ENCODE measurements around the gene UBA3. TPM values are rescaled to one million over a fixed set of nuclear protein-coding genes. Genes with fewer than 3 reads are reported as not detected.

The UBA3 gene
- total RNA-seq, 1 donor from 2014 or later: 55.3 TPM

DNA sequence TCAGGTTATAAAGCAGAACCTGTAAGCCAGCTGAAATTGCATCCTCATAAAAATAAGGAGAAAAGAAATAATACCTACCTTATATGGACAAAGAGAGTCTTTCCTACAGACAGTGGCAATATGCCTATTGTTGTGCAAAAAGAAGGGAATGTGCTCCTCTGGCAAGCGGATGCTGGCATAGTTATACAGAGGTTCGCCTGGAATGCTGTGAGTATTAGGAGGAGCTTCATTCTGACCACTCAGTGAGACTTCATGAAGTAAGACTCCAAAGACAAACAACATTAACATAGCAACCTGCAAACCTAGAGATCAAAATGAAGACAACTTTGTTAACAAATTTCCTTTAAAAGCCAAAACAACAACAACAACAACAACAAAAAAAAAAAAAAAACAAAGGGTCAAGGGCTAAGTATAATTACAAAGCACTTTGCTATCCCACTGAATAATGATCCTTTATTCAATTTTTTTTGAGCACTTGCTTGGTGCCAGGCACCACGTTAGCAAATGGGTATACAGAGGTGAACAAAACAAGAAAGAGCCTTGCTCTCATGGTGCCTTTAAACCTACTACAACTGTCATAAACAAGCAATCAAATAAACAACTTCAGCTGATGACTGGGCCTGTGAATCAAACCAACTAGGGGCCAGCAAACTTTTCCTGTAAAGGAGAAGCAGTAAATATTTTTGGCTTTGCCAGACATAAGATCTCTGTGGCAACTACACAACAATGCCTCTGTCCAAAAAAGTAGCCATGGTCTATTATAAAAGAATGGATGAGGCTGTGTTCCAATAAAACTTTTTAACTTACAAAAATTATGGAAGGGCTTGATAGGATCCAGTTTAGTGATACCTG lies 70.4 kb downstream of the UBA3 start:
- ATAC-seq: no peak
- no peak overlapping the region for H3K4me3 ChIP-seq

DNA sequence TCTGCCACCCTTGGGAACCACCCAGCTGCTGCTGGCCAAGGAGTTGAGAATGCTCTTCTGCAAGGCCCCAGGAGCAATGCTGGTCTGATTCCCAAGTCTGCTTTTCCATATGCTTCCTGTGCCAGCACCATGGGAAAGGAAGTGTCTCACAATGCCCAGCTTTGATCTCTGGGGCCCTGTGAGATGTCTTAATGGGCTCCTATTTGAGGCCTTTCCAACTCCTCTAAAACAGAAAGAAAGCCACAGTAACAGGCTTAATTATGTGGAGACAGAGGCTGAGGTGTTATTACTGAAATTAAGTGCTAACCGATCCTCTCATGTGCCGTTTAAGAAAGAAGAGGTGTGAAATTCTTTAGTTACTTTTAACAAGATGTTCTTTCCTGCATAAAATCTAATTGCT lies 71.2 kb downstream of the UBA3 start:
- Histone ChIP-seq H3K27ac (peak overlapping the region; percentile 43), H3K27me3 (no peaks in the 10 kb centered on the region), H3K36me3 (peaks cover 52% of the 10 kb centered on the region), H3K4me1 (peaks cover 25% of the 10 kb centered on the region), H3K9me3 (no peaks in the 10 kb centered on the region), H3K4me3 (no peak overlapping the region)
- intact Hi-C loops (cut with DNase I): no loop called here
- ATAC-seq: no peak
- no peak for DNase-seq
- TF ChIP-seq, protein P1, sequence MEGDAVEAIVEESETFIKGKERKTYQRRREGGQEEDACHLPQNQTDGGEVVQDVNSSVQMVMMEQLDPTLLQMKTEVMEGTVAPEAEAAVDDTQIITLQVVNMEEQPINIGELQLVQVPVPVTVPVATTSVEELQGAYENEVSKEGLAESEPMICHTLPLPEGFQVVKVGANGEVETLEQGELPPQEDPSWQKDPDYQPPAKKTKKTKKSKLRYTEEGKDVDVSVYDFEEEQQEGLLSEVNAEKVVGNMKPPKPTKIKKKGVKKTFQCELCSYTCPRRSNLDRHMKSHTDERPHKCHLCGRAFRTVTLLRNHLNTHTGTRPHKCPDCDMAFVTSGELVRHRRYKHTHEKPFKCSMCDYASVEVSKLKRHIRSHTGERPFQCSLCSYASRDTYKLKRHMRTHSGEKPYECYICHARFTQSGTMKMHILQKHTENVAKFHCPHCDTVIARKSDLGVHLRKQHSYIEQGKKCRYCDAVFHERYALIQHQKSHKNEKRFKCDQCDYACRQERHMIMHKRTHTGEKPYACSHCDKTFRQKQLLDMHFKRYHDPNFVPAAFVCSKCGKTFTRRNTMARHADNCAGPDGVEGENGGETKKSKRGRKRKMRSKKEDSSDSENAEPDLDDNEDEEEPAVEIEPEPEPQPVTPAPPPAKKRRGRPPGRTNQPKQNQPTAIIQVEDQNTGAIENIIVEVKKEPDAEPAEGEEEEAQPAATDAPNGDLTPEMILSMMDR (IDR thresholded peaks at IDR 0.05): no peak

More for the DNA sequence above, 70.4 kb downstream of the UBA3 start:
- DNase-seq: no peak
- Histone ChIP-seq H3K27me3 (no peaks in the 10 kb centered on the region), H3K36me3 (peaks cover 44% of the 10 kb centered on the region), H3K4me1 (peaks cover 33% of the 10 kb centered on the region), H3K27ac (peak overlapping the region; percentile 20), H3K9me3 (no peaks in the 10 kb centered on the region)
- TF ChIP-seq, protein P1 (IDR thresholded peaks at IDR 0.05): no peak
- intact Hi-C loops (cut with DNase I): no loop called here

DNA sequence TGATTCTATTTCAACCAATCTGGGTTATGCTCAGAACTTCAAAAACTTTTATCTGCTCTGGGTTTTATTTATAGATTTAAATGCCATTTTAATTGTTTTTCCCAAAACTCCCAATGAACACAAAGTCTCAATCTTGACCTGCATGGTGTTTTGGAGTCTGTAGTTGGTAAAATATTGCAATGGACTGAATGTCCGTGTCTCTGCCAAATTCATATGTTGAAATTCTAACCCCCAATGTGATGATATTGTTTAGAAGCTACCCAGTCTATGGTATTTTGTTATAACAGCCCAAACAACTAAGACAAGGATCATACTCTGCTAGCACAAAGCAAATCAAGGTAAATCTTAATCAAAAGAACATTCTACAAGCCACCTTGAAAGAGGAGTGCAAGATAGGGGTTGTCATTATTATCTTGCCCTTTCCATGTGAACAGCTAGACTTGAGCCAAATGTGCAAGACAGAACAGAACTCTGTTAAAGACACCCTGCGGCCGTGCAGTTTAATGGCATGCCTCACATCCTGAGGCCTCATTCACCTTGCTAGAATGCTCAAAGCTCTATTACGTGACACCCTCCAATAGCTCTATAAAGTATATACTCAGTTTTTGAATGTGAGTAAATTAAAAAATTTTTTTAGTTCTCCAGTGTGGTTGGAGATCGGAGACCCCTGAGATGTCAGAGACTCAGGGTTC lies 74.2 kb downstream of the UBA3 start:
- no peak overlapping the region for H3K4me3 ChIP-seq
- peaks cover 16% of the 10 kb centered on the region for H3K4me1 ChIP-seq
- ATAC-seq: no peak
- H3K27ac ChIP-seq: no peak overlapping the region
- peaks cover 83% of the 10 kb centered on the region for H3K36me3 ChIP-seq
- TF ChIP-seq, protein P1 (IDR thresholded peaks at IDR 0.05): no peak
- no peaks in the 10 kb centered on the region for H3K9me3 ChIP-seq
- no peak for DNase-seq
- intact Hi-C loops (cut with DNase I): no loop called here
- no peaks in the 10 kb centered on the region for H3K27me3 ChIP-seq

DNA sequence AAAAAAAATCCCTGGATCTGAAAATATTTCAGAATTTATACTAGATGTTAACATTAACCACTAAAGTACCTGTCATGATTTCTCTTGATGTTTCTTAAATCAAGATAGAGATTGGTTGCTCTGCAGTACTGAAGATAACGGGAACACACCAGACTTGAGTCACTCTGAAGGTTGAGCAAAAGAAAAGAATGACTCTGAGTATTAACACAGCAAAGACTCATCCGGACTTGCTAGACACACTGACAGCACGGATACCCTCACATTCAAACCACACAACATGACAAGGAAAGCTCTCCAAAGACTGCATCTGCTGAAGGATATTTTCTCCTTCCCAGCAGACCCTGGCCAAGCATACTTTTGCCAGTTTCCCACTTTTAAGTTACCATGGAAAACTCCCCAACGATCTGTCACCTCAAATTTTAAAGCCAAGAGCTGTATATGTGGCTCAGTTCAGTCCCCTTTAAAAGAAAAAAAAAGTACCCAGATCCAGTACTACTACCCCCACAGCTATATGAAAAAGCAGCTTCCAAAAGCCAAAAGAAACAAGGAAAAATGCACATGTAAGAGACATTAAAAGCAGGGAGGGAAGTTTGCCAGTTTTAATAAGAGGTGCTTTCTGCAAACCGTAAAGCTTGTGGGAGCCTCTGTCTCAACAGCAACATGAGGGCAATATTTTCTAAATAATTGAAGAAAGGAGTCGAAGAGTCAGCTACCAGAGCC lies 74.9 kb downstream of the UBA3 start:
- no peaks in the 10 kb centered on the region for H3K9me3 ChIP-seq
- no peak overlapping the region for H3K4me3 ChIP-seq
- H3K27me3 ChIP-seq: no peaks in the 10 kb centered on the region
- no peak for ATAC-seq
- H3K27ac ChIP-seq: no peak overlapping the region
- DNase-seq: no peak
- intact Hi-C loops (cut with DNase I): no loop called here
- peaks cover 14% of the 10 kb centered on the region for H3K4me1 ChIP-seq
- H3K36me3 ChIP-seq: peaks cover 85% of the 10 kb centered on the region
- TF ChIP-seq, protein P1 (IDR thresholded peaks at IDR 0.05): no peak

Small RNAs within 50 kb of the gene (microRNA-seq; reads per million reads assigned to microRNA genes)
- 0.50 reads per million for gene MIR3136 (ENCODE audit: borderline microRNAs expressed)

Other genes with a start within 250 kb of the UBA3 start
- not detected for gene TAFA4, start 147.8 kb downstream of the UBA3 start, total RNA-seq
- gene EOGT, start 66.7 kb downstream of the UBA3 start, total RNA-seq: 36.4 TPM
- gene TMF1, start 28.0 kb downstream of the UBA3 start, total RNA-seq: 38.0 TPM
- gene ARL6IP5, start 4.6 kb upstream of the UBA3 start, total RNA-seq: 132 TPM
- gene LMOD3, start 42.2 kb upstream of the UBA3 start, total RNA-seq: 0.12 TPM

Data from upper lobe of right lung (tissue), 1 donor.